Measurements from ENCODE around the gene TFCP2L1.

DNA sequence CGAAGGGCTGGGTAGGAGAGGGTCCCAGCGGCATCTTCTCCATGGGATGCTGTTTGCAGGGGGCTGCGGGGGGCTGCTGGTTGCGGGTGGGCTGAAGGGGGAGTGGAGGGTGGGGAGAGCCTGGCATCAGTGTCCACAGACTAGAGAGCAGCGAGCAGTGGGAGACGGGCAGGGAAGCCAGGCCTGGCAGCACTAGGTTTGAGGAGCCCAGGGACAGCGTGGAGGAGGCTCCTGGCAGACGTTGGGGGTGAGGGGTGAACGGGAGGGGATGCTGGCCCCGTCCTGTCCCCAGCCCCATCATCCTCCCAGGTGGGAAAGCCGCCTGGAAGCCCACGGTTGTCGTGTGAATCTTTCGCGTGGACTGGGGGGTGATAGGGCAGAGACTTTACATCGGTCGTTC is 48.2 kb upstream of the TFCP2L1 start:
- TF ChIP-seq, protein P1, sequence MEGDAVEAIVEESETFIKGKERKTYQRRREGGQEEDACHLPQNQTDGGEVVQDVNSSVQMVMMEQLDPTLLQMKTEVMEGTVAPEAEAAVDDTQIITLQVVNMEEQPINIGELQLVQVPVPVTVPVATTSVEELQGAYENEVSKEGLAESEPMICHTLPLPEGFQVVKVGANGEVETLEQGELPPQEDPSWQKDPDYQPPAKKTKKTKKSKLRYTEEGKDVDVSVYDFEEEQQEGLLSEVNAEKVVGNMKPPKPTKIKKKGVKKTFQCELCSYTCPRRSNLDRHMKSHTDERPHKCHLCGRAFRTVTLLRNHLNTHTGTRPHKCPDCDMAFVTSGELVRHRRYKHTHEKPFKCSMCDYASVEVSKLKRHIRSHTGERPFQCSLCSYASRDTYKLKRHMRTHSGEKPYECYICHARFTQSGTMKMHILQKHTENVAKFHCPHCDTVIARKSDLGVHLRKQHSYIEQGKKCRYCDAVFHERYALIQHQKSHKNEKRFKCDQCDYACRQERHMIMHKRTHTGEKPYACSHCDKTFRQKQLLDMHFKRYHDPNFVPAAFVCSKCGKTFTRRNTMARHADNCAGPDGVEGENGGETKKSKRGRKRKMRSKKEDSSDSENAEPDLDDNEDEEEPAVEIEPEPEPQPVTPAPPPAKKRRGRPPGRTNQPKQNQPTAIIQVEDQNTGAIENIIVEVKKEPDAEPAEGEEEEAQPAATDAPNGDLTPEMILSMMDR (IDR thresholded peaks at IDR 0.05; ENCODE audit: insufficient read depth, low read length): no peak
- TF ChIP-seq POLR2AphosphoS5 (IDR thresholded peaks at IDR 0.05; ENCODE audit: low read depth) (no peak), SPI1 (IDR thresholded peaks at IDR 0.05; ENCODE audit: borderline replicate concordance, low read depth) (no peak)
- TF ChIP-seq, protein P2, sequence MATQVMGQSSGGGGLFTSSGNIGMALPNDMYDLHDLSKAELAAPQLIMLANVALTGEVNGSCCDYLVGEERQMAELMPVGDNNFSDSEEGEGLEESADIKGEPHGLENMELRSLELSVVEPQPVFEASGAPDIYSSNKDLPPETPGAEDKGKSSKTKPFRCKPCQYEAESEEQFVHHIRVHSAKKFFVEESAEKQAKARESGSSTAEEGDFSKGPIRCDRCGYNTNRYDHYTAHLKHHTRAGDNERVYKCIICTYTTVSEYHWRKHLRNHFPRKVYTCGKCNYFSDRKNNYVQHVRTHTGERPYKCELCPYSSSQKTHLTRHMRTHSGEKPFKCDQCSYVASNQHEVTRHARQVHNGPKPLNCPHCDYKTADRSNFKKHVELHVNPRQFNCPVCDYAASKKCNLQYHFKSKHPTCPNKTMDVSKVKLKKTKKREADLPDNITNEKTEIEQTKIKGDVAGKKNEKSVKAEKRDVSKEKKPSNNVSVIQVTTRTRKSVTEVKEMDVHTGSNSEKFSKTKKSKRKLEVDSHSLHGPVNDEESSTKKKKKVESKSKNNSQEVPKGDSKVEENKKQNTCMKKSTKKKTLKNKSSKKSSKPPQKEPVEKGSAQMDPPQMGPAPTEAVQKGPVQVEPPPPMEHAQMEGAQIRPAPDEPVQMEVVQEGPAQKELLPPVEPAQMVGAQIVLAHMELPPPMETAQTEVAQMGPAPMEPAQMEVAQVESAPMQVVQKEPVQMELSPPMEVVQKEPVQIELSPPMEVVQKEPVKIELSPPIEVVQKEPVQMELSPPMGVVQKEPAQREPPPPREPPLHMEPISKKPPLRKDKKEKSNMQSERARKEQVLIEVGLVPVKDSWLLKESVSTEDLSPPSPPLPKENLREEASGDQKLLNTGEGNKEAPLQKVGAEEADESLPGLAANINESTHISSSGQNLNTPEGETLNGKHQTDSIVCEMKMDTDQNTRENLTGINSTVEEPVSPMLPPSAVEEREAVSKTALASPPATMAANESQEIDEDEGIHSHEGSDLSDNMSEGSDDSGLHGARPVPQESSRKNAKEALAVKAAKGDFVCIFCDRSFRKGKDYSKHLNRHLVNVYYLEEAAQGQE (IDR thresholded peaks at IDR 0.05; ENCODE audit: insufficient replicate concordance, low read depth): no peak
